Measurements from ENCODE around the gene EQTN. TPM values are rescaled to one million over a fixed set of nuclear protein-coding genes. Genes with fewer than 3 reads are reported as not detected.
"Not testable (repeated sequence)": the region's sequence is repeated elsewhere in the genome, so short reads cannot be mapped to it uniquely, and the experiment has no call there.

The EQTN gene
- total RNA-seq, 1 donor from 2014 or later = 0.51 TPM

DNA sequence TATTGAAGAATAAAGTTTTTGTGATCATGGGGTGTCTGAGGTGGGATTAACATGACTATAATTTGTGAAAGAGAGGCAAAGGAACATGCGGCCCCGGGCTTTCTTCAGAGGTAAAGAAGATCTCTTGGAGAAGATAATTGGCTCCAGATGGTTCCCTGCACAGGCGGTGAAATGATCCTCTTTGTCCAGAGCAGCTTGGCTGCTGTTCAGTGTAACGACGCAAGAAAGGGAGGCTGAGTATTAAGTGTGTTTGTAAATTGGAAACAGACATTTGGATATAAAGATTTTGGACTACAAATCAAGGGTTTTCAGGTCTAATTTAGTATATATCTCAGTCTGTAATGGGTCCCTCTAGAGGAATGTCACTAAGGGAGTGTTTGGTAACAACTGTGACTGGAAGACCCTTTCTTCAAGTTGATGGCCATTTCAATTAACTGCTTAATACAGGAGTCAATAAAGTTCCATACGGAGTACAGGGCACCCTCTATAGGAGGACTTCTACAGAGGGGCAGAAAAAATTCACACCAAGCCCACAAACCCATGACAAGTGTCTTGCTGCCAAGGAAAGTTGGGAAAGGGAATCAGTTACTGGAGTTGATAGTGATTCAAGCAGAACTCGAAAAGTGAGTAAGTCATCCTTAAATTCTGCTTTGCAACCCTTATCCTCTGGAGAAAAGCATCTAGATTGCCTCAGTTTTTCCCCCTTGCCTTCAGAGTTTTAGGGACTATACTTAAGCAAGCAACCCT lies 4.1 kb downstream of the EQTN start:
- peak; percentile 79 for DNase-seq

DNA sequence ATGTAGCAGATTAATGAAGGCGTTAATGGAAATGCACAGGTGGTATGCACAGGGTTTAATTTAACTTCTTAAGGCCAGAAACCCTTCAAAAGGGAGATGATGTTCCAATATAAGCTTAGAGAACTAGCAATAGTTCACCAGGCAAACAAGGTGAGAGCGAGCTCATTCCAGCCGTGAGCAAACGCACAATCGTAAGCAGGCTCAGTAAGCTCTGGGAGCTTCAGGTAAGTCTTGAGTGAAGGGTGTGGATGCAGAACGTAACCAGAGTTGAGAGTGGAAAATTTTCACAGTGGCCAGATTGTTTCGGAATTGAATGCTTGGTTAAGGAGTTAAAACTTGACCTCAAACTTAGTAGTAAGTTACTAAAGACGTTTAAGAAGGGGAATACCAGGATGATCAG lies 5.7 kb downstream of the EQTN start:
- no peak for DNase-seq

GRCh38 chr9:27282269-27282668 lies 14.7 kb downstream of the EQTN start:
- no peak for DNase-seq

DNA sequence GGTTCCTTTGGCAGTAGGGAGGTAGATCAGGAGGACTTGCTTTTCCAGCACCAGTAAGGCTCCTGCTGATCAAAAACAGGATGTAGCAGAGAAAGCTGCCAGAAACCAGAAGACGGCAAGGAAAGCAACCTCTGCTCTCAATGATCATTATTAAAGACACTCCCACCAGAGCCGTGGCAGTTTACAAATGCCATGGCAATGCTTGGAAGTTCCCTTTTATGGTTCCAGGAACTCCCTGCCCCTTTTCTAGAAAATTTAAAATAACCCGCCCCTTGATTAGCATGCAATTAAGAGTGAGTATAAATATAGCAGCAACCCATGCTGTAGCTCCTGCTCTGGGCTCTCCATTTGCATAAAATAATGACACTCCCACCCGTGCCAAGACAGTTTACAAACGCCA lies 16.1 kb downstream of the EQTN start:
- DNase-seq = no peak

DNA sequence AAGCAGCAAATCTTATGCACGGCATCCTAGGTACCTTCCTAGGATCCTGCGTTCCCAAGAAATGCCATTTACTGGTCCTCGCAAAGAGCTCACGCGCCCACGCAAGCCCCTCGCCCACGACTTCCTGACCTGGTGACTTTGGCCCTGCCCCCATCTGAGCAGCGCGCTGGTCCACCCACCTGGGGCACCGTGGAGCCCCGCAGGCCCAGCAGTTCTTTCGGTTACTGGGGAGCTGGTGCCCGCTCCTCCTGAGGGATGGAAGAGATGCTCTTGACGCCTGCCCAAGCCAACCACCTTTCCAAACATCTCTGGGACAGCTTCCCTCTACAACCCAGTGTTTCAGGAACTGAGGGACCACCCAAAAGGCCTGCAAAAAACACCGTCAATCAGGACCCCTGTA lies 16.7 kb downstream of the EQTN start:
- no peak for DNase-seq

GRCh38 chr9:27279611-27280010 lies 17.3 kb downstream of the EQTN start:
- no peak for DNase-seq

DNA sequence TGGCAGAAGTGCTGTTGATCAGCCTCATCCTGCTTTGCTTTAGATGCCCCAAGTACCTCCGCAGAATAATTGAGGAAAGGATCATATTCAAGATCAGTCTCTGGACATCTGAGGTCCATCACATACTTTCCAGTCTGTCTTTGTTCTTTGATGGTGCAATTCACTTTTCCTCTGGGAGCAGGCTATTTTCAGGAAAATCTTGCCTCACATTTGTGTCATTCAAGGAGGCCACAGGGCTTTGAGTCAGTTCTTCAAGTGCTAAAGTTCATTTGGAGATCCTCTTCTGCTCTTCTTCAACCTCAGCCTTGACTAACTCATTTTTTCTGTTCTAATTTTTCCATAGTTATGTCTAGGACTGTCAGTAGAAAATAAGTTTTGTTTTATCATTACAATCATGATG lies 18.6 kb downstream of the EQTN start:
- DNase-seq = no peak

DNA sequence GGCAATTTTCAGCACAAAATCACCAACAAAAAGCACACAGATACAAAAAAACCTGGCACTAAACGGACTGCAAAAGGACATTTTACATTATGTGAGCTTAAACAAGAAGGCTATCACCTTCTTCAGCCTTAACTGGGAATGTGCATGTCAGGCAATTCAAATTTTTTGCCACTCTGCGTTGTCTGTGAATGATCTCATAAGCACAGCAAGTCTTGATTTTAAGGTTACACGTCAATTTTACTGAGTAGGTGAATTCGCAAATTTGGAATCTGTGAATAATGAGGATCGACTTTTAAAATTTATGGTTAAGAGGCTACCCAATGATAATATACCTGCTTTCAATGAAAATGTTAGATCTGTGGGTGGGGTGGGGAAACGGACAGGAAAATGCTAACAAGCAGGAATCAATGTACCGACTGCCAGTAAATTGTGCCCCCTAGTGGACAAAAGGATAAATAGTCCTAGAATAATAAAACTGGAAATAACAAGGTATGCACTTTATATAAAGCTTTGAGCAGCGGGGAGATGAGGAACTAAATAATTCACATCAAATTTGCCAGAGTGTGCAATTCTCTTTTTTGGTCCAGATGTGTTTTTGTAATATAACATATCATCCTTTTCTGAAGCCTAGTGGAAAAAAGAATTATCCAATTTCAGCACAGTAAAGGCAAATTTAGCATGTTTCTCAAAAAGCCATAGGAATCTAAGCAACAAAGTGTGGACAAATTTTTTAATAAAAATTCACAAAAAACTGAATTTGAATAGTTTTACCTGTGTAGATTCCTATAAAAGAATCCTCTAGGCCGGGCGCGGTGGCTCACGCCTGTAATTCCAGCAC lies 20.5 kb downstream of the EQTN start:
- DNase-seq = peak; percentile 88

- no peak for DNase-seq
Measured at GRCh38 chr9:27273186-27273585, 23.8 kb downstream of the EQTN start.

DNA sequence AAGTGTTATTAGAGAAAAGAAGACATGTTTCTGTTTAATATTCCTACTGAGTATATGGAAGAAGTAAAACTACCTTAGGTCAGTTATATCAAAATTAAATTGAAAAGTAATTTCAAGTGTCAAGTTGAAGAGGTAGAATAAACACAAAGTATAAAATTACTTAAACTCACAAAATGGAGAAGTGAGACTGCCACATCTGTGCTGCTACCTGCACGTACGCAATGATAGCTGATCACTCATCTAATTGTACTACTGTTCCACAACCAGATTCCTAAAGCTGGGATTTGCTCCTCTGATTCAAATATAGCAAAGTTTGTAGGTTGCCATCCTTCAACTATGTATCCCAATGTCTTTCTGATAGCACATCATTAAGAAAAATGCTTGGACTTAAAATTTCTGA lies 24.8 kb downstream of the EQTN start:
- no peak for DNase-seq

DNA sequence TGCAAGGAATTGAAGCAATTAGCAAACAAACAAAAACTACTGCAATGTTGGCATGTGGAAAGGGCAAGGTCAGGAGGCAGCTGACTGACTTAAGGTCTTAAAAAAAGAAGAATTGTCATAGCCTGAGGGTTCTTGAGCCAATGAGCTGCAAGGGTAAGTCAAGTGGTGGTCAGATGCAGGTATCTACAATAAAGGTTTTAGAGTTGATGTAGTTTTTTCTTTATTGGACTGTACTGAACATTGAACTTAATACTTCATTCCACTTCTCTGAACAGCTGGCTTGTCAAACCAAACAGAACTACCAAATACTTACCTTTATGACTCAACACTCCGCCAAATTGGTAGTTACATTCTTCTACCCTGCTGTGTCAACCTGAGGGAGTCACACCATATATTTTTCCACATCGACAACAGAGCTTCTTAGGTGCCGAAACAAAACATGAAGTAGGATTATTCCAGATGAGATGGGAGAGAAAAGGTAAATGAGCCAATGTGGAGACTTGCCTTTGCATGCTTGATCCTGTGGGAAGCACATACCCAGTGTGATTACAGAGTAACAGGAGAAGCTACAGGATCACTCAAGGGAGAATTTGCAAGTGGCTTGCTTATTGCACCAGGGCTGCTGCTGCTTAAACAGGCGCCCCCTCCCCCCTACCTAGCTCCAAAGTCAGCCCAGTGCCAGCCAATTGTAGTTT lies 35.3 kb downstream of the EQTN start:
- DNase-seq = no peak

GRCh38 chr9:27260789-27261516 lies 36.0 kb downstream of the EQTN start:
- DNase-seq = no peak

GRCh38 chr9:27258662-27259061 lies 38.3 kb downstream of the EQTN start:
- no peak for DNase-seq

DNA sequence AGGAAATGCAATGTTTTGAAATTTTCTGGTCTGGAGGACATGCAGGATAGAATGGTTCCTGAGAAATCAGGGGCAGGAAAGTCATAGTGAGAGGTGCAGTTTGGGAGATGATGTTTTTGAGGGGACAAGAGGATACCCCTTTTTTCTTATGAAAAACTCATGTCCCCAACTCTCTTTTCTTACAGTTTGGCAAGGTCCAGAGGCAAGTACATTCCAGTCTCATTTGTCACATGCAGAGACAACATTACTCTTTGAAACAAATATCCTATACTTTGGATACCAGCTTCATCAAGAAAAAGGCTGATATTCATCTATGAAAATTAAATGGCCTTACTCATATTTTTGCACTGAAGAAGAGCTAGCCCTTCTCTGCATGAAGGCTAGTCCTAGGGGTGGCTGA lies 48.2 kb downstream of the EQTN start:
- no peak for DNase-seq

GRCh38 chr9:27247756-27248155 lies 49.2 kb downstream of the EQTN start:
- DNase-seq = peak; percentile 19

- DNase-seq = not testable (repeated sequence)
Measured at GRCh38 chr9:27239648-27240047, 57.3 kb downstream of the EQTN start.

Other genes with a start within 250 kb of the EQTN start
- gene TEK, start 187.9 kb downstream of the EQTN start, total RNA-seq = 28.7 TPM
- gene IFNK, start 227.1 kb upstream of the EQTN start, total RNA-seq = not detected
- gene MOB3B, start 232.7 kb upstream of the EQTN start, total RNA-seq = 4.2 TPM

Measured in tongue (tissue), 2 donors.